Forelimb muscle (tissue), 1 donor: ENCODE measurements around the gene ERN1. TPM values are rescaled to one million over a fixed set of nuclear protein-coding genes. Genes with fewer than 3 reads are reported as not detected.

Experiments used
- DNase-seq: peaks from one replicate; pipeline ENCODE4 v3.0.0-alpha.2; 2013; ENCODE audit warnings: low read depth
- polyA plus RNA-seq: library from polyadenylated mRNA; unstranded; fragments of 120-200 nt; gene quantifications from one replicate; pipeline ENCODE4 v1.2.1, GENCODE V29; 2013; ENCODE audit not compliant: insufficient read length

Gene ERN1
- polyA plus RNA-seq, 1 donor, result 5.6 TPM

- no peak for DNase-seq
These were observed 125.7 kb downstream of the ERN1 start for GRCh38 chr17:64004218-64004770.

- no peak for DNase-seq
These were observed 126.3 kb downstream of the ERN1 start for GRCh38 chr17:64003526-64004121.

- no peak for DNase-seq
These were observed 127.1 kb downstream of the ERN1 start for GRCh38 chr17:64002658-64003525.

- no peak for DNase-seq
These were observed 128.0 kb downstream of the ERN1 start for GRCh38 chr17:64001763-64002529.

GRCh38 chr17:64001091-64001579 lies 128.8 kb downstream of the ERN1 start:
- no peak for DNase-seq

- DNase-seq, result no peak
These were observed 130.0 kb downstream of the ERN1 start for GRCh38 chr17:63999680-64000531.

GRCh38 chr17:63998721-63999679 lies 130.9 kb downstream of the ERN1 start:
- DNase-seq, result no peak

GRCh38 chr17:63998050-63998720 lies 131.8 kb downstream of the ERN1 start, which contains the start of gene PRR29:
Gene PRR29, plus strand, starts transcription at chr17:63998351. Its CDS starts 14 bp downstream, at chr17:63998365.
- no peak for DNase-seq

- DNase-seq, result no peak
These were observed 132.4 kb downstream of the ERN1 start for GRCh38 chr17:63997341-63998048.

GRCh38 chr17:63996430-63997182 lies 133.3 kb downstream of the ERN1 start:
- no peak for DNase-seq

- DNase-seq, result no peak
These were observed 134.3 kb downstream of the ERN1 start for GRCh38 chr17:63995626-63996025.

GRCh38 chr17:63993368-63993985 lies 136.5 kb downstream of the ERN1 start:
- no peak for DNase-seq

- DNase-seq, result no peak
These were observed 138.3 kb downstream of the ERN1 start for GRCh38 chr17:63991611-63992010.

GRCh38 chr17:63989622-63990345 lies 140.2 kb downstream of the ERN1 start:
- DNase-seq, result no peak
